IMR-90 (cell line): ENCODE data around the gene LRRC26. TPM values are rescaled to one million over a fixed set of nuclear protein-coding genes. Genes with fewer than 3 reads are reported as not detected.

Source experiments
- ATAC-seq: fragments of 200-7000 bp; cut with Tn5 transposase; 2 replicates; pipeline ENCODE4 v1.9.1; 2020; ENCODE audit warnings: low read depth, mild to moderate bottlenecking, moderate library complexity
- BruUV-seq: library from RNA; stranded (reverse); fragments of 400-500 nt; replicated peaks from 2 replicates; lab custom pipeline; 2021; lab: Mats Ljungman, UMichigan
- CTCF ChIA-PET: fragments of 300-600 bp; formaldehyde crosslinking; extraction: SDS; loops from one replicate; lab custom pipeline; 2021; ENCODE audit warnings: antibody characterized with exemption; lab: Yijun Ruan, JAX
- POLR2A ChIA-PET: fragments of 300-600 bp; sonication (Branson Sonifier 250); formaldehyde crosslinking; loops from one replicate; lab custom pipeline; 2022; ENCODE audit warnings: antibody characterized with exemption; ENCODE audit not compliant: unreplicated experiment; lab: Charles Lee
- DNase-seq: peaks from one replicate; pipeline ENCODE4 v3.0.0; 2013
- H2AFZ ChIP-seq: replicated peaks from 2 replicates; pipeline ENCODE3; 2013; ENCODE audit warnings: low read length, mild to moderate bottlenecking; ENCODE audit not compliant: poor library complexity
- H2AK5ac ChIP-seq: 2 replicates; pipeline ENCODE4 v1.6.1; 2013; ENCODE audit warnings: low read depth, low read length, inconsistent platforms
- H2AK9ac ChIP-seq: replicated peaks from 2 replicates; pipeline ENCODE3; 2013; ENCODE audit warnings: mild to moderate bottlenecking, low read depth, low read length, moderate library complexity; ENCODE audit not compliant: poor library complexity
- H2BK120ac ChIP-seq: 2 replicates; pipeline ENCODE4 v1.6.1; 2013; ENCODE audit warnings: low read depth, low read length, inconsistent platforms
- H2BK15ac ChIP-seq: 3 replicates; pipeline ENCODE4 v1.6.1; 2013; ENCODE audit warnings: low read depth, low read length, inconsistent platforms
- H2BK20ac ChIP-seq: 2 replicates; pipeline ENCODE4 v1.6.1; 2013; ENCODE audit warnings: low read depth, mild to moderate bottlenecking, inconsistent platforms, low read length, moderate library complexity
- H2BK5ac ChIP-seq: 2 replicates; pipeline ENCODE4 v1.6.1; 2013; ENCODE audit warnings: mild to moderate bottlenecking, low read depth, low read length, inconsistent platforms; ENCODE audit not compliant: poor library complexity, severe bottlenecking
- H3K14ac ChIP-seq: replicated peaks from 2 replicates; pipeline ENCODE4 v1.6.1; 2013; ENCODE audit warnings: low read depth, low read length, inconsistent platforms
- H3K18ac ChIP-seq: 2 replicates; pipeline ENCODE4 v1.6.1; 2013; ENCODE audit warnings: low read depth, low read length, control low read depth
- H3K23ac ChIP-seq: 2 replicates; pipeline ENCODE4 v1.6.1; 2013; ENCODE audit warnings: low read depth, low read length, inconsistent platforms
- H3K27ac ChIP-seq: 2 replicates; pipeline ENCODE4 v1.5.1; 2013; ENCODE audit warnings: mild to moderate bottlenecking, control low read depth, low read length; ENCODE audit not compliant: insufficient read depth
- H3K27me3 ChIP-seq: 2 replicates; pipeline ENCODE4 v1.6.1; 2013; ENCODE audit warnings: low read length; ENCODE audit not compliant: control insufficient read depth, insufficient read depth
- H3K36me3 ChIP-seq: 2 replicates; pipeline ENCODE4 v1.6.1; 2013; ENCODE audit warnings: low read length, mixed read lengths; ENCODE audit not compliant: control insufficient read depth, insufficient read depth
- H3K4ac ChIP-seq: 2 replicates; pipeline ENCODE4 v1.6.1; 2013; ENCODE audit warnings: low read depth, low read length, inconsistent platforms
- H3K4me1 ChIP-seq: 2 replicates; pipeline ENCODE4 v1.6.1; 2013; ENCODE audit warnings: low read length, mixed read lengths; ENCODE audit not compliant: control insufficient read depth, insufficient read depth
- H3K4me2 ChIP-seq: 2 replicates; pipeline ENCODE4 v1.6.1; 2013; ENCODE audit warnings: low read depth, mild to moderate bottlenecking, control low read depth, low read length, moderate library complexity
- H3K4me3 ChIP-seq: 2 replicates; pipeline ENCODE4 v1.5.1; 2013; ENCODE audit warnings: low read depth, mild to moderate bottlenecking, control low read depth, low read length, moderate library complexity; ENCODE audit not compliant: insufficient read depth
- H3K56ac ChIP-seq: 2 replicates; pipeline ENCODE4 v1.6.1; 2013; ENCODE audit warnings: low read length, inconsistent platforms; ENCODE audit not compliant: insufficient read depth; ENCODE audit errors: extremely low read depth
- H3K79me1 ChIP-seq, 2 experiments: 2 replicates each; pipeline ENCODE4 v1.6.1; 2013; ENCODE audit warnings: low read length in 2 of 2, inconsistent platforms in 1 of 2, low read depth in 1 of 2
- H3K9ac ChIP-seq: 2 replicates; pipeline ENCODE4 v1.6.1; 2013; ENCODE audit warnings: low read depth, low read length, control low read depth
- H3K9me1 ChIP-seq: 2 replicates; pipeline ENCODE4 v1.6.1; 2013; ENCODE audit warnings: low read length, inconsistent platforms; ENCODE audit not compliant: insufficient read depth
- H3K9me3 ChIP-seq: 2 replicates; pipeline ENCODE4 v1.6.1; 2013; ENCODE audit warnings: low read length; ENCODE audit not compliant: control insufficient read depth, insufficient read depth
- H4K20me1 ChIP-seq: 2 replicates; pipeline ENCODE4 v1.6.1; 2013; ENCODE audit warnings: low read length, inconsistent platforms; ENCODE audit not compliant: insufficient read depth
- H4K5ac ChIP-seq: 2 replicates; pipeline ENCODE4 v1.6.1; 2013; ENCODE audit warnings: mild to moderate bottlenecking, low read depth, low read length, control low read depth
- H4K8ac ChIP-seq, 2 experiments: 2 replicates each; pipeline ENCODE4 v1.6.1; 2013; ENCODE audit warnings: low read depth in 2 of 2, low read length in 2 of 2, control low read depth in 1 of 2, inconsistent platforms in 1 of 2
- H4K91ac ChIP-seq: 2 replicates; pipeline ENCODE4 v1.6.1; 2013; ENCODE audit warnings: low read depth, low read length, inconsistent platforms; ENCODE audit not compliant: insufficient read depth
- CEBPB ChIP-seq: IDR thresholded peaks from 2 replicates; pipeline ENCODE4 v1.6.1; 2012; ENCODE audit warnings: low read depth, low read length, improper control_type of control experiment
- MAZ ChIP-seq: IDR thresholded peaks from 2 replicates; pipeline ENCODE4 v1.6.1; 2012; ENCODE audit warnings: low read depth, mild to moderate bottlenecking, low read length, improper control_type of control experiment, moderate library complexity, borderline replicate concordance
- MXI1 ChIP-seq: IDR thresholded peaks from 2 replicates; pipeline ENCODE4 v1.6.1; 2012; ENCODE audit warnings: low read depth, mild to moderate bottlenecking, low read length, moderate library complexity, borderline replicate concordance
- RAD21 ChIP-seq: IDR thresholded peaks from 2 replicates; pipeline ENCODE4 v1.6.1; 2012; ENCODE audit warnings: low read length, improper control_type of control experiment
- RCOR1 ChIP-seq: IDR thresholded peaks from 2 replicates; pipeline ENCODE4 v1.6.1; 2012; ENCODE audit warnings: mild to moderate bottlenecking, low read length, improper control_type of control experiment; ENCODE audit not compliant: insufficient replicate concordance
- WGBS, 2 experiments: methylation state at CpG; one replicate each; pipeline versions ENCODE4 v1.1.5 to v1.1.7; 2013; ENCODE audit warnings: missing lambda C conversion rate in 2 of 2; ENCODE audit not compliant: insufficient read length in 1 of 2; ENCODE audit errors: extremely low coverage in 2 of 2; 5-methylcytosine and 5-hydroxymethylcytosine counted together
- dilution Hi-C: fragments of 300-500 bp; cut with HindIII; formaldehyde crosslinking; loops from one replicate; pipeline ENCODE4 v1.14.3; 2018; ENCODE audit warnings: low sequenced_read_pairs; ENCODE audit not compliant: unreplicated experiment
- in situ Hi-C: fragments of 300-500 bp; cut with MboI; formaldehyde crosslinking; loops from 3 replicates; pipeline ENCODE4 v1.14.3; 2019; ENCODE audit warnings: low sequenced_read_pairs, inconsistent platforms, mixed read lengths
- intact Hi-C: fragments of 100-400 bp; cut with micrococcal nuclease; formaldehyde crosslinking; loops from 2 replicates; pipeline ENCODE4 v1.10.0; 2022
- polyA plus RNA-seq, 3 experiments: library from polyadenylated mRNA; depleted of rRNA; stranded (reverse); fragments of >200 nt; gene quantifications; 2 replicates each; pipeline ENCODE4 v1.2.3, GENCODE V29; 2012; ENCODE audit warnings: low replicate concordance in 1 of 3
- total RNA-seq: library from RNA; depleted of rRNA; stranded (reverse); fragments of >200 nt; gene quantifications from 2 replicates; pipeline ENCODE4 v1.2.3, GENCODE V29; 2012
- TF ChIP-seq, protein P1 (sequence below): conservative IDR thresholded peaks from 2 replicates; pipeline ENCODE4 v1.5.1; 2012; ENCODE audit warnings: mild to moderate bottlenecking, low read depth, low read length, improper control_type of control experiment
- TF ChIP-seq, protein P2 (sequence below): fragments of 150-350 bp; IDR thresholded peaks from 2 replicates; pipeline ENCODE4 v1.6.1; 2017; ENCODE audit warnings: mild to moderate bottlenecking, antibody characterized with exemption, low read length, low read depth

The LRRC26 gene
- total and polyA plus RNA-seq, 2 of the 4 experiments (the other 2 are of a cell fraction): not detected

DNA sequence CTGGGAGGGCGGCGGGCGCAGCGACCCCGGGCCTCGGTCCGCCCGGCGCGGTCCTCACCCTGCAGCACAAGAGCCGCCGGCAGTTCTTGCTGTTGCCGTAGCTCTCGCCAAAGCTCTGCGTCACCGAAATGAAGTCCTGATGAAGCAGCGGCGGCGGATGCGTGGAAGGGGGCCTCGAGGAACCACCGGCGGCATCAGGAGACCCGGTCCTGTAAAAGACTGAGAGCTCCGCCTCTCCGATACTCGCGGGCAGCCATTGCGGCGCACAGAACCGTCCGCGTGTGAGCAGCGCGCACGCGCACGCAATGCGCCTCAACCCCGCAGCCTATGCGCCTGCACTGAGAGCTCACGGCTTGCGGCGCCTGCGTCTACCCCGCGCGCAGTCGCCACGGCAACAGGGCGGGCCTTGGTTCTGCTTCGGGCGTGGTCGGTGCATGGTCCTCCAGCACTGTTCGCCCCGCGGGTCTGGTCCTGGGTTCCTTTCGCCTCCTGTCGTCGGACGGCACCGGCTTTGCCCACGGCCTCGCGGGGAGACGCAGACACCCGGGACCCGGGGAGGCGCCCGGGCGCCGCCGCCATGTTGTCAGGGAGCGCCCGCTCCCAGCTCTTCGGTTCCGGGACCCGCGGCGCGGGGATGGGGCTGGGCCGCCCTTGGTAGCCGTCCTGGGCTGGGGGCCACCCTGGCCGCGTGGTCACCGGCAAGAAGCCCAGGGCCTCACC is 40.2 kb downstream of the LRRC26 start:
- H4K8ac ChIP-seq: peak overlapping the region; percentile 77 to 96
- H3K9me3 ChIP-seq: peaks cover 4% of the 10 kb centered on the region; the same call in 1 of the 2 replicates
- H4K5ac ChIP-seq: peak overlapping the region; percentile 63; the same call in 1 of the 2 replicates
- in situ Hi-C loops (no loop called here), intact Hi-C loops (no loop called here), dilution Hi-C loops (no loop called here)
- H3K4me2 ChIP-seq: peak overlapping the region; percentile 35; the same call in 1 of the 2 replicates
- H3K56ac ChIP-seq: peak overlapping the region; percentile 71; the same call in 1 of the 2 replicates
- peak overlapping the region; percentile 62; the same call in 1 of the 2 replicates for H3K18ac ChIP-seq
- TF ChIP-seq CEBPB (no peak), MXI1 (peak; percentile 88; the same call in 1 of the 2 replicates), MAZ (peak; percentile 9; the same call in 1 of the 2 replicates), RAD21 (no peak), RCOR1 (peak; percentile 84)
- TF ChIP-seq, protein P1, sequence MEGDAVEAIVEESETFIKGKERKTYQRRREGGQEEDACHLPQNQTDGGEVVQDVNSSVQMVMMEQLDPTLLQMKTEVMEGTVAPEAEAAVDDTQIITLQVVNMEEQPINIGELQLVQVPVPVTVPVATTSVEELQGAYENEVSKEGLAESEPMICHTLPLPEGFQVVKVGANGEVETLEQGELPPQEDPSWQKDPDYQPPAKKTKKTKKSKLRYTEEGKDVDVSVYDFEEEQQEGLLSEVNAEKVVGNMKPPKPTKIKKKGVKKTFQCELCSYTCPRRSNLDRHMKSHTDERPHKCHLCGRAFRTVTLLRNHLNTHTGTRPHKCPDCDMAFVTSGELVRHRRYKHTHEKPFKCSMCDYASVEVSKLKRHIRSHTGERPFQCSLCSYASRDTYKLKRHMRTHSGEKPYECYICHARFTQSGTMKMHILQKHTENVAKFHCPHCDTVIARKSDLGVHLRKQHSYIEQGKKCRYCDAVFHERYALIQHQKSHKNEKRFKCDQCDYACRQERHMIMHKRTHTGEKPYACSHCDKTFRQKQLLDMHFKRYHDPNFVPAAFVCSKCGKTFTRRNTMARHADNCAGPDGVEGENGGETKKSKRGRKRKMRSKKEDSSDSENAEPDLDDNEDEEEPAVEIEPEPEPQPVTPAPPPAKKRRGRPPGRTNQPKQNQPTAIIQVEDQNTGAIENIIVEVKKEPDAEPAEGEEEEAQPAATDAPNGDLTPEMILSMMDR: peak; percentile 29; the same call in 1 of the 2 replicates
- TF ChIP-seq, protein P2, sequence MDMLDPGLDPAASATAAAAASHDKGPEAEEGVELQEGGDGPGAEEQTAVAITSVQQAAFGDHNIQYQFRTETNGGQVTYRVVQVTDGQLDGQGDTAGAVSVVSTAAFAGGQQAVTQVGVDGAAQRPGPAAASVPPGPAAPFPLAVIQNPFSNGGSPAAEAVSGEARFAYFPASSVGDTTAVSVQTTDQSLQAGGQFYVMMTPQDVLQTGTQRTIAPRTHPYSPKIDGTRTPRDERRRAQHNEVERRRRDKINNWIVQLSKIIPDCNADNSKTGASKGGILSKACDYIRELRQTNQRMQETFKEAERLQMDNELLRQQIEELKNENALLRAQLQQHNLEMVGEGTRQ: 0 out of 2 replicates have a peak, but pooled peaks have one; percentile 7
- peak overlapping the region; percentile 43 for H2BK5ac ChIP-seq
- H4K91ac ChIP-seq: peak overlapping the region; percentile 85; the same call in 1 of the 2 replicates
- 1% methylated on average over 51 of the region's 86 CpGs; no CpG with 5 or more reads in 1 of the 2 experiments for WGBS, 2 experiments
- 0 out of 2 replicates have a peak, but pooled peaks cover 8% of the 10 kb centered on the region for H4K20me1 ChIP-seq
- H3K4ac ChIP-seq: peak overlapping the region; percentile 93
- no peak overlapping the region for H2BK20ac ChIP-seq
- ChIA-PET CTCF (interaction anchor here (1.0 kb wide), 1 partner anchor 28 kb away, joined by 3 read pairs; no protein-coding TSS in a partner anchor), POLR2A (interaction anchor here (0.7 to 1.3 kb wide), 2 partner anchors 75 to 111 kb away, joined by 3 to 4 read pairs; partner anchors contain the start of gene TUBB4B)
- H3K36me3 ChIP-seq: no peaks in the 10 kb centered on the region
- DNase-seq (peak; percentile 91), ATAC-seq (peak; percentile 99)
- peaks cover 12% of the 10 kb centered on the region; the same call in 1 of the 2 replicates for H3K4me1 ChIP-seq
- peak overlapping the region; percentile 96 for H2AK9ac ChIP-seq
- peak overlapping the region; percentile 76 for H3K4me3 ChIP-seq
- peak overlapping the region; percentile 98 for H3K14ac ChIP-seq
- H3K9ac ChIP-seq: peak overlapping the region; percentile 90
- peak overlapping the region; percentile 53; the same call in 1 of the 2 replicates for H2AK5ac ChIP-seq
- no peaks in the 10 kb centered on the region for H3K27me3 ChIP-seq
- peak overlapping the region; percentile 99 for H2AFZ ChIP-seq
- peak overlapping the region; percentile 38; the same call in 1 of the 2 replicates for H2BK120ac ChIP-seq
- H3K9me1 ChIP-seq: peaks cover 16% of the 10 kb centered on the region
- H3K27ac ChIP-seq: peak overlapping the region; percentile 74
- no TSS peak for BruUV-seq
- H3K79me1 ChIP-seq: peaks cover 13 to 35% of the 10 kb centered on the region in 2 experiments
- H2BK15ac ChIP-seq: no peak overlapping the region
- H3K23ac ChIP-seq: peak overlapping the region; percentile 86
